CD4-positive, alpha-beta T cell treated with Interleukin-4 for 4 hours (primary cell): Measurements from ENCODE around the gene SYNDIG1.

ENCODE experiments used
- DNase-seq: peaks from one replicate; pipeline ENCODE4 v3.0.0-alpha.2; 2020

The SYNDIG1 gene

DNA sequence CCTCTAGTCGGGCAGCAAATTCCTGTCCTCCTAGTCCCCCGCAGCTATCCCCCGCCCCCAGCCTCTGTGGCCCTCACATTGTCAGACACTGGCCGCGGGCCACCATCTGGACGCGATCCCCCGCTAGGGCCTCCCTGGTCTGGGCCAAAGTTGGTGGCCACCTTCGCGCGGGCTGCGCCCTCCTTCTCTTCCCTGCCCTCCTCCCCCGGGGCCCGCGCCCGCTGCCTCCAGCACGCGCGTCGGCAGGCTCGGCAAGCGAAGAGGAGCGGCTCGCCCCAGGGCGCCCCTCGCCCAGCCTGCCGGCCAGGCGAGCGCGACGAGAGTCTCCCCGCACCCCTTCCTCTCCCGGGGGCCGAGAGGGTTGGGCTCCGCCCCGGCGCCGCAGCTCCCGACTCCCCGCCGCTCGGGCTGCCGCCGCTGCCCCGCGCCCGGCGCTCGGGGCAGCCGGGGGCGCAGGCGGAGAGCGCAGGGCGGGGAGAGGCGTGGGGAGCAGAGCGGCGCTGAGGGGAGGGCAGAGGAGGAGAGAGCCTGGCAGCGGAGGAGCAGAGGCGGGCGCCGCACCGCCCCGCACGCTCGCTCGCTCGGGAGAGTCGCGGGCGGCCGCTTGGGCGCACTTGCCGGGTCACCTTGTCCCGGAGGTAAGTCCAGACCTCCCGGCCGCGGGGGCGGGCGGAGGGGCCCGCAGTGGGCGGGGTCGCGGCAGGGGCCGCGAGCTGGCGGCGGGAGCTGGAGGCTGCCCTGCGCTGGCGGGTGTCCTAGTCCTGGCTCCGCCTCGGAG is at the start of gene SYNDIG1:
Gene SYNDIG1, plus strand, starts transcription at position 514 of the 778 bp plus-strand sequence. CDS start 73,469 bp downstream, outside the sequence.
- DNase-seq: no peak

DNA sequence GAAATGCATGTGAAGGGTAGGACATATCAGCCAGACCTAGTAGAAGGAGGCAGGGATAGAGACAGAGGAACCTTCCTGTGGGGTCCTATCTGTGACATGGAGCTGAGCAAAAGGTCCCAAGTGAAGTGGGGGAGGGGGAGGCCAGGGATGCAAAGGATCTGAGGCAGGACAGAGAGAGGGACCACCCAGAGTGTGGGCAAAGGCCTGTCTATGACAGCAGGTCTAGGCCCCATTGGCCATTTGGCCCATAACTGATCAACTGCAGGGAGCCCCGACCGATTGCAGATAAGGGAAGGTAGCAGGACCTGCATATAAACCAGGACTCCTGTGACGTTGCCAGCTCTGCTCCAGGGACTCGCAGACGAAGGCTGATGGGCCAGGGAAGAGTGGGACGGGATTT is 49.6 kb upstream of the SYNDIG1 start:
- DNase-seq: no peak

DNA sequence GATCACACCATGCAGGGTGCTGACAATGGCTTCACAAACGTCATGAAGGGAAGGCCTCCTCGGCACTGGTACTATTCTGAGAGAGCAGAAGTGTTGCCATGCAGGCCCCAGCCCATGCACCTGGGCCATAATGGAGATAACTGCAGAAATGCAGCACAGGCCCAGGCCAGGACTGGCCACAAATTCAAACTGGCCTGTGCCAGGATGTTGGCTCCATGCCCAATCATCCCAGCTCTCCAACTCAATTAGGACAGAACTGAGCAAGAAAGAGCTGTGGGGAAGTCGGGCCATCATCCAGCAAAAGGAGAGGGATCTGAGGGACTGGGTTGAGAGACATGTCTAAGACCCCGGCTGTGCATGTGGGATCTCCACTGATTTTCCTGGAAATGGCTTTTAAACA is 48.9 kb upstream of the SYNDIG1 start:
- no peak for DNase-seq

DNA sequence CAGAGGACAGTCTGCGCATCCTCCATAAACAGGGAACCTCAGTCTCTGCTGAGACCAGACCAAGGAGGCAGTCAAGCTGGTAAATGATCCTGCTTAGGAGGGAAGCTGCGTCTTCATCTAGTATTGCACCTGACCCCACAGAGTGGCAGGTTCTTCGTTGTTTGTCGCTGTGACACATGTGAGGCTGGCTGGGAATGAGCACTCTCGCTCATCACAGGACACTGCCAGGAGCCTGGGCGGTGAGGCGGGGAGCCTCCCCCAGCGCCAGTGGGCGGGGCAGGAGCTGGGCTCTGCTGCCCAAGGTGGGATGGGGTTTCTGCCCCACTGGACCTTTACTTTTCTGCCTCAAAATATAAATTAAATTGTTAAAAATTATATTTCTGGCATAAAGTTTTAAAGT is 48.4 kb upstream of the SYNDIG1 start:
- DNase-seq: no peak

DNA sequence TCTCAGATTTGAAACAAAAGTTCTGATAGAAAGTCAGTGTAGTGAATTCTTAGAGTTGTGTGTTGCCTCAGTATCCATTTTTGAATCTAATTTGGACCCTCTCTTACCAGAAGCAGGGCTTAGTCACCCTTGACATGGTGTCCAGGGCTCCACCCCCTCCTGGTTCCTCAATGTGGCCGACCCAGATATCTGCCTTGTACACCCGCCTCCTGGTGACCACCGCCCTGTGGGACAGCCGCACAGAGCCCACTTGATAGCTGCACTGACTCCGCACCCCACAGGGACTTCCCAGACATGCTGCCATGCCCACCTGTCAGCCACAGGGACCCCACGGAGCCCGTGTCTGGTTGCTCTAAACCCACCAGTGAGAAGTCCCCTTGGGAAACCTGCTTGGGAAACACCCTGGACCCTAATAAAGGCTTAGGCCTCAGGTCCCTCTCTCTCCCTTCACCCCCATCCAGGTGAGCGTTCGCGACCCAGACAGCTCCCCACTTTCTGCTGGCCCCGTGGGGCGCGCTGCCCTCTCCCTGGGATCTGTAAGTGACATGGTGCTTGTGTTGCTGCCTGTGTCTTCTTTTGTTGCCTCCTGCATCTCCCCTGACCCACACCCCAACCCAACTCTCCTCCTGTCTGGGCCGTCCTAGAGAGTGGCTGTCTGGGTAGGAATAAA is 47.2 kb upstream of the SYNDIG1 start:
- no peak for DNase-seq

DNA sequence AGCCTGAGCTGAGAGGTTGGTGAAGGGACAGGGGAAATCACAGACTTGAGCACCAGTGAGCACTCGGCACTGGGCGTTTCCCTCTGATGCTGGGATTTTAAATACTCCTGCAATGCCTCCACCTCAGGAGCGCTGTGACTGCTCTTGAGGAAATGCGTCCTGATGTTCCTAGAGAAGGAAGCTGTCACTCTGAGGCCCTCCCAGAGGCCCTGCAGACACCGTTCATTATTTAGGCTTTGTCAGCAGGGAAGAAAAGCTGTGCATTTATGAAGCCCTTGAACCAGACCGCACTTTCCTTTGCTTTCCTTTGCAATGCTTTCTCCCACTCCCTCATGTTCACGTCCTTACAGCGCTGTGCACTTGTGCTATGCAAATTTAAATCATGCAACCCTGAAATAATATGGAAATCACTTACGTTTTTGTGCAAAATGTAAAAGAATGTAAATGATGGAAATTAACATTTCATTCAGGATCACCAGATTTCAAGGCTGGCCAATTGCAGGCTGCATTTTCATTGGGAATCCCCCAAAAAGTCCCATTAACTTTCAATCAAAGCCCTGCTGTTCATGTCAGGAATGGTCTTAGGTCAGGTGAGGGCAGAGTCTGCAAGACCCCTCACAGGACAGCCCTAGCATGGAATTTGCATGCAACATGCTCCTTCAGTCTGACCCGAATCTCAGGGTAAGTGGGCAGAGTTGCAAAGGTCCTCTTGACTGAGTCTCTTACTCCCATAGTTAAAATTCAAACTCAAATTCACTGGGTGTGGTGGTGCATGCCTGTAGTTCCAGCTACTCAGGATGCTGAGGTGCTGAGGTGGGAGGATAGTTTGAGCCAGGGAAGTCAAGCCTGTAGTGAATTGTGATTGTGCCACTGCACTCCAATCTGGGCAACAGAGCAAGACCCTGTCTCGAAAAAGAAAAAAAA is 45.8 kb upstream of the SYNDIG1 start:
- no peak for DNase-seq

DNA sequence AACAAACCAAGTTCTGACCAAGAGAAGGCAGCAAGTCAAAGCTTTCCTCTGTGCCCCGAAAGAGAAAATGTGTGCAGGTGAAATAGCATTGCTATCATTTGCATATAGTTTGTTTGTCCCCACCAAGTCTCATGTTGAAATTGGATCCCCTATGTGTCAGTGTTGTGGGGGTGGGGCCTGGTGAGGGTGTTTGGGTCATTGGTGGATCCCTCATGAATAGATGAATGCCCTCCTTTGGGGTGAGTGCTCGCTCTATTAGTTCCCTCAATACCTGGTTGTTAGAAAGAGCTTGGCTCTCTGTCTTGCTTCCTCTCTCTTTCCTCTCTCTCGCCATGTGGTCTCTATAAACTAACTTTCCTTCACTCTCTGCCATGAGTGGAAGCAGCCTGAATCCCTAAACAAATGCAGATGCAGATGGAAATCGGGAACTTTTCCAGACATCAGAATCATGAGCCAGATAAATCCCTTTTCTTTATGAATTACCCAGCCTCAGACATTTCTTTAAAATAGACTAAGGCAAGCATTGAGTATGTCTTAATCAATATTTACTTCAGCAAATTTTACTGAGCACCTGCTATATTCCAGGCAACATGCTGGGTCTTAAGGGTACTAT is 43.8 kb upstream of the SYNDIG1 start:
- DNase-seq: no peak

DNA sequence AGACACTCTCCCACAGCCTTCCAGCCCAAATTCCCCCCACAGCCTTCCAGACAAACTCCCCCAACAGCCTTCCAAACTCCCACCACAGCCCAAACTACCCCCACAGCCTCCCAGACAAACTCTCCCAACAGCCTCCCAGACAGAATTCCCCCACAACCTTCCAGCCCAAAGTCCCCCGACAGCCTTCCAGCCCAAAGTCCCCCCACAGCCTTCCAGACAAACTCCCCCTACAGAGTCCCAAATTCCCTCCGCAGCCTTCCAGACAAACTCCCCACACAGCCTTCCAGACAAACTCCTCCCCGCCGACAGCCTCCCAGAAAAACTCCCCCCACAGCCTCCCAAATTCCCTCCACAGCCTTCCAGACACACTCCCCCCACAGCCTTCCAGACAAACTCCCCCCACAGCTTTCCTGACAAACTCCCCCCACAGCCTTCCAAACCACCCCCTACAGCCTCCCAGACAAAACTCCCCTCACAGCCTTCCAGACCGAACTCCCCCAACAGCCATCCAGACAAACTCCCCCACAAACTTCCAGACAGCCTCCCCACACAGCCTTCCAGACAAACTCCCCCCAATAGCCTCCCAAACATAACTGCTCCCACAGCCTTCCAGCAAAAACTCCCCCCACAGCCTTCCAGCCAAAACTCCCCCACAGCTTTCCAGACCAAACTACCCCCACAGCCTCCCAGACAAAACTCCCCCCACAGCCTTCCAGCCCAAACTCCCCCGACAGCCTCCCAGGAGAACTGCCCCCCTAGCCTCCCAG is 38.0 kb upstream of the SYNDIG1 start:
- DNase-seq: no peak

DNA sequence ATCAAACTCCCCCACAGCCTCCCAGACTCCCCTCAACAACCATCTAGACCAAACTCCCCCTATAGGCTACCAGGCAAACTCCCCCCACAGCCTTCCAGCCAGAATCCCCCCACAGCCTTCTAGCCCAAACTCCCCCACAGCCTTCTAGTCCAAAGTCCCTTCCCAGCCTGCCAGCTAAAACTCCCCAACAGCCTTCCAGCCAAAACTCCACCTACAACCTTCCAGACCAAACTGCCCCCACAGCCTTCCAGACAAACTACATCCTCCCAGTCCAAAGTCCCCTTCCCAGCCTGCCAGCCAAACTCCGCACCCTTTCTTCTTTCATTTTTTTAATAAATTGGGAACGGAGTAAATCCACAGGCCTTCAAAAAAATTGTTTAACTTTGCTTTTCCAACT is 37.4 kb upstream of the SYNDIG1 start:
- no peak for DNase-seq

DNA sequence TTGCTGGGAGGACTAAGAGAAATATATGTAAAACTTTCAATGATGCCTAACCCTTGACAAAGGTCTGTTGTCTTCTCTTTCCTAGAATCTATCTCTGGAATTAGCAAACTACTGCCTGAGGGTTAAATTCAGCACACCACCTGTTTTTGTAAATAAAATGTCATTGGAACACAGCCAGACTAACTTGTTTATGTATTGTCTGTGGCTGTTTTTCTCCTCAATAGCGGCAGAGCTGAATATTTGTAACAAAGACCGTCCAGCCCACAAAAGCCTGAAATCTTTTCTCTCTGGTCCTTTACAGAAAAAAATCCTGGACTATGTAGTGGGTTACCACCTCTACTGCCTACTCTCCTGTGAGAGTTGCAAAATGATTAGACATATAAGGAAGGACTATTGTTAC is 33.3 kb upstream of the SYNDIG1 start:
- DNase-seq: no peak

DNA sequence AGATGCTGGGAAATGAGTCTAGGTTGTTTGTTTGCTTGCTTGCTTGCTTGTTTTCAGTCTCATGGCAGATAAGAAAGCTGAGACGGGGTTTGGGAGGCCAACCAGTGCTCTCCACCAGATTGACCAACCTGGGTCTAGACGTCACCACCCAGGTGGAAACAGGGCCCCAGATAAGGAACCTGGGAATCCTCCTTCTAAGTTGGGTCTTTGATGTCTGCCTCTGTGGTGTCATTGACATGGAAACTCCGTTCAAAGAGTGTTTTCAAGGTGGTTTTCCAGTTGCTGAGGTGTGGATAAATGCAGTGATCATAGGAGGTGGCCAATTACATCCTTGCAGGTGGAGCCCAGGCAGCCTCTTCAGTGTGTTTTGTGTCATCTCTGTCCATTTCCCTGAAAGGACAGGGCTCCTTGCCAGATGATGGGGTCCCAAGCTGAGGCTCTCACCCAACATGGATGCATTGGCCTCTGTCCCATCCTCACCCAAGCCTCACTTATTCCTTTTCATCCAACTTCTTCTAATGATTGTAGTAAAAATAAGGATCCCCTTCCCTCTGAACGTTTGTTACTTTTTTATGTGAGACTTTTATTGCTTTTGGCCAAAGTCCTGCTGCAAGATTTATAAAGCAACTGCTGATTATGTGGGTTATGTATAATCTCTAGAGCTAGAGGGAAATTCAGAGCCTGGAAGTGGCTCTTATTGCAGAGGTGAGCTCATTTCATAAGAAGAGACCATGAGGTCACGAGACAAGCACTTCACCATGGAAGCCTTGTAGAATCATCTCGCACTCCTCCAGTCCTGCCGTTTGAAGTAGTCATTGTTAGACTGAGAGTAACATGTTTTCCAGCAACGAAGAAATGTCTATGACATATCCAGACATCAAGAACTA is 32.0 kb upstream of the SYNDIG1 start:
- DNase-seq: no peak

DNA sequence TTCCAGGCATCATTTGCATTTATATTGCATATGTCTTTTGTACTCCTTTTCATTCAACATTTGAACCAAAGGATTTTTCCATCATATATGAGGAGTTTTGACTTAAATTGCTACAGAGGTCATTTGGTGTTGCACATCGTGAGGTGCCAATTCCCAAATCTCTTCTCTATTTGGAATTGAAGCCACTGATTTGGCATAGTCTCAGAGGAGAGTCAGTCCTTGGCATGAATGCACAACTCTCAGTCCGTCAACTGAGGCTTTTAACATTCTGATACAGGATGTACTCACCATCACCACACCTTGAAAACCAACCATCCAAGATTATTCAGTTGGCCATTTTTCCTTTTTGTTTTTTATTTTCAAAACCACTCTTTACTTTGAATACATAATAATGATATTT is 31.1 kb upstream of the SYNDIG1 start:
- no peak for DNase-seq

DNA sequence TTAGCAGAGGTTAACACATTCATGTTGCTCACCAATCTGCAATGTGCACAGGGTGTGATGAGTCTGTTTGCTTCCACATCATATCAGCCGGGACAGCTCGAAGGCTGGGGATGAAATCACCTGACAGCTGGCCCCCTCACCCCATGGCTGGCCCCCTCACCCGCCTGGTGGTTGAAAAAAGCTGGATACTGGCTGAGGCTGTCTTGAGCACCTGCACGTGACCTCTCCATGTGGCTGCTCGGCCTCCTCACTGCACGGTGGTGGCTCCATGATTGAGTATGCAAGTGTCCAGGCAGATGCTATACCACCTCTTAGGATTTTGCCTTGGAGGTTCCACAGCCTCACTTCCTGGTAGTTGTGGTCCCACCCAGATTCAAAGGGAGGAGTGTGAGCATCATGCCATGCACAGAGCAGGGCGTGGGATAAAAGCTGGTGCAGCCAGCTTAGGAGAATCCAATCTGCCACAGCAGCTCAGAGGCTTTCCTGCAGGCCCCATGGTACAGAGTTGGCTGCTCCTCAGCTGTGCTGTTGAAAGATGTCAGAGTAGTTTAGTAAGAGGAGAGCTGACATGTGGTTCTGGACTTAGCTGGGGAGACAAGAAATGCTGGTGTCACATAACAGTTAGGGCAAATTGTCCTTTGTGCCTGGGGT is 29.6 kb upstream of the SYNDIG1 start:
- no peak for DNase-seq

DNA sequence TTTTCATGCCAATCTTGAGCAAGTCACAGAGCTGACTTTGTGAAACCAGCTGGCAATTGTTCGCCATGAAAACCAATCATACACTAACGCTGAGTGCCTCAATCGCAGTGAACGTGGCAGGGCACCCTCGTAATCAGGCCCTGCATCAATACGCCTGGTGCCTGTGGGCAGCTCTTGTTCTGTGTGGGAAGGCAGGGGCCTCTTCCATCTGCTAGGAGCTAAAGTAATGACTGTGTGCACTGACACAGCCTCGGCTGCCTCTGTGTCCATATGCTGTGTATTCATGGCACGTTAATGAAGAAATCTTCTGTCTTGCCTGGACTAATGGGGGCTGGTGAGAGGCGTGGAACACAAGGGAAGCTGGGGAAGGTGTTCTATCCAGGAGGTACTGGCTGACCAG is 27.8 kb upstream of the SYNDIG1 start:
- no peak for DNase-seq

DNA sequence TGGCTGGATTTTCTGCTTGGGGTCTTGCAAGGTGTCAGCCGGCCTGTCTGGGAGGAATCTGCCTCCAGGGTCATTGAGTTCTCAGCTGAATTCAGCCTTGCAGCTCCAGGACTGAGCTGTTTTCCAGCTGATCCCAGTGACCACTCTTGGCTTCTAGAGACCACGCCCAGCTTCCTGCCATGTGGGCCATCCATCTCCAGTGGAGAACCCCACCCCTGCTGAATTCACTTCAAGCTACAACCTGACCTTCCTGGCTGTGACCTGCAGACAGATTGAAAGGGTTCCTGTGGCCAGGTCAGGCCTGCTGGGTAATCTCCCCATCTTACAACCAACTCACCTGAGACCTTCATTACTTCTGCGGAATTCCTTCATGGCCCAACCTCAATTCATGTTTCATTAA is 26.5 kb upstream of the SYNDIG1 start:
- no peak for DNase-seq

DNA sequence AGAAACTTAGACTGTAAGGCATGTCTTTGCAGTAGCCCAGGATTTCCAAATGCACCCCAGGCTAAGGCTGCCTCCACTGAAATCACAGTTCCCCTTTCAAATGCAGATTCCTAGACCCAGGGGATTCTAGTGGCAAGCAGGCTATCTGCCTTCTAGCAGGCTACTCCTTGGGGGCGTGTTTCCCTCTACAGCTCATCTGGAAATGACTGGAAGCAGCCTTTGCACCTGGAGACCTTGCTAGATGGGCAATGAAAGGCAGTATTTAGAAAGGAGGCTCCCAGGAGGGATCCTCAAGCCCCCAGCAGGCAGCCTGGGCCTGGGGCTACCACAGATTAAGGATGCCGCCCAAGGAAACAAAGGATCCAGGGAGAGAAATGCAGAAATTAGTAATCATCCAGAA is 26.0 kb upstream of the SYNDIG1 start:
- DNase-seq: no peak

DNA sequence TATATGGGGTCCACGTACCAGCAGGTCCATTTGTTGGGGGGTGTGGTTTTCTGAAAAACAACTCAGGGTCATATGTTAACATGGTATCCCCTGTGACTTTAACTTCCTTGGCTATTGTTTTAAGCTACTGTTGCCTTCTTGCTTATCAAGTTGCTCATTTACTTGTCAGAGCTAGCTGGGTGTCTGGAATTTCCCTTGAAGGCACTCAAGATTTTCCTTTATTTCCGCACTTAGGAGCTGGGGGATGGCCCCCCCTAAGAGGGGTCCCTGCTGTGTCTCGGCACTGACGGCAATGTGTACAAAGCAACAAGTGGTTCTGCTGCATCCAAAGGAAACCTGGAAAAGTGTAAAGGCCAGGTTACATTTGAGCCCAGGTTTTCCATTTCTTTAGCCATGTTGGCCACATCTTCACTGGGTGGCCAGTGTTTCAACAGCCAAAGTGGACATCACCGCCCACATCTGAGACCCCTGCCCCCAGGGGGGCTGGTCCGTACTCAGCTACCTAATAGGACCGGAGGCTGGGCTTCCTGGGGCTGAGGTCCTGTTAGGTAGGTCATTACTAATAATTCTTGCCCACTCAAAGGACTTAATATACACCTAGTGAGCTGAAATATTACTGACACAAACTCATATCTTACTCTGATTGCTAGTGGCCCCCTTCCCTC is 24.8 kb upstream of the SYNDIG1 start:
- DNase-seq: no peak

DNA sequence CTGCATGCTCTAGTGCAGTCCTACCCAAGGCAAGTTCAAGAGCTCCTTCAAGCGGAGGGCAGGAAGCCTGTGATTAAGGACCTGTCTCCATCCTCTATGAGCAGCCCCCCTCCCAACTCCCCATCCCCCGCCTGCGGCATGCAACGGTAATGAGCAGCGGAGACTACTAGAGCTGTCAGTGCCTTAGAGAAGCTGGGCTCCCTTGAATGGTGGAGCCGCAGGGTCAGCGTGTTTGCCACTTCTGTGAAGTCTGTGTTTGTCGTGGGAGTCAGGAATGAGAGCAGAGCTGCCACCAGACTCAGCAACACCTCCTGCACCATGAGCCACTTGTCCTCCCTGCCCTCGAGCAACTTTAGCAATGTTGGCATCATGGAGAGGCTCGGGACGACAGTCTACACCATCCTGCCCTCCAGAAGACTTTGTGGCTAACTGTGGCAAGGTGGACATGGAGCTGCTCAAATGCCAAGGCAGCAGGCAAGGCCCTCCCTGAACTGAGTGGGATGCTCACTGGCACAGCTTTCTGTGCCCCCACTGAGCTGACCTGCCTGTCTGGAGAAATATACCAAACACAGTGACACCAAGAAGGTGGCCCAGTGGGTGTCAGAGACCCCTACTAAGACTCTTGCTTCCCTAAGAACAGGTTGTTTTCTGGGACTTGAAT is 23.8 kb upstream of the SYNDIG1 start:
- no peak for DNase-seq

DNA sequence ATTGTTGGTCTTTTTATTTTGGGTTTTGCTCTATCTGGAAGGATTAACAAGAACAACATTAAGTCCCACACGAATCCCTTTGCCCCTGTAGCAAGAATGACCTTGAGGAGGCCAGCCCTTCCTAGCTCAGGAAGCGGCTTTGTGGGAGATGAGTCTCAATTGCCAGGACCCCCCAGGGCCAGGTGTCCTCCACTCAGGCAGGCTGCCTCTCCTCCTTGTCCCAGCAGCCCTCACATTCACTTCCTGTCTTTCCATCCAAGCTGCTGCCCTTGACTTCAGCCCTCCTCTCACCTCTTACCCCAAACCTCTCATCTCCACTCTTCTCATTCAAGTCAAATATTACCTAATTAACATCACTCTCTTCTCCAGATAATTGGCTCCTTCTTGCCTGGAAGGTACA is 22.6 kb upstream of the SYNDIG1 start:
- DNase-seq: no peak

DNA sequence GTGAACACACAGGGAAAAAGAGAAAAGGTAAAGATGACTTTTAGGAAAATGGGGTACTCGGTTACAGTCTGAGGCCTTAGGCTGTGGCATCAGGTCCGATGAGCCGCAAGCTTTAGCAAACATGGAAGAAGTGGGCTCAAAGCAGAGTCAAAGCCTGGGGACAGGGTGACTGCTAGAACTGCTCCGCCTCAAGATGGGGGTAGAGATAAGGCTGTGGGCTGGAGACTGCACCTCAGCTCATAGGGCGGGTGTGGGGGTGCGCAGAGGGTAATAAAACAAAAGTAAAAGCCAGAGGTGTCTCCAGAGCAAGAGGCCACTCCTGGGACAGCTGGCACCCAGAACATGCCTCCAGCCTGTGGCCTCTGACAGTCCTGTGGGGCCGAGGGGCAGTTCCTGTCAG is 21.3 kb upstream of the SYNDIG1 start:
- no peak for DNase-seq
